ENCODE results near the gene RAPGEF6.

GRCh38 chr5:131534974-131535373 is 100.1 kb downstream of the RAPGEF6 start:
- TF ChIP-seq CTCF (tag by site-specific recombination; IDR thresholded peaks at IDR 0.05) (no peak), YY2 (tag by site-specific recombination; IDR thresholded peaks at IDR 0.05) (no peak), ZNF2 (tag by site-specific recombination; IDR thresholded peaks at IDR 0.05) (no peak), ZNF239 (tag by site-specific recombination; IDR thresholded peaks at IDR 0.05) (no peak), ZNF114 (tag by site-specific recombination; IDR thresholded peaks at IDR 0.05) (no peak), ZNF510 (tag by site-specific recombination; IDR thresholded peaks at IDR 0.05; ENCODE audit: insufficient replicate concordance) (no peak)

All from HEK293 (cell line).